Measurements from ENCODE around the gene DDX39A.

The DDX39A gene

GRCh38 chr19:14437578-14438140 is 18.5 kb upstream of the DDX39A start:
- DNase-seq (ENCODE audit: extremely low read depth, insufficient read length), result no peak
- no peak for TF ChIP-seq CTCF (IDR thresholded peaks at IDR 0.05; ENCODE audit: insufficient read depth, low read length, poor library complexity, severe bottlenecking)
- H3K4me3 ChIP-seq (replicated peaks; ENCODE audit: low read depth, low read length), result no peak overlapping the region
- H3K36me3 ChIP-seq (ENCODE audit: control insufficient read depth, insufficient read depth, low read length), result peaks cover 7% of the 10 kb centered on the region; the same call in 1 of the 2 replicates
- H3K27me3 ChIP-seq (replicated peaks; ENCODE audit: control insufficient read depth, insufficient read depth, low read length), result no peaks in the 10 kb centered on the region

- no peak for DNase-seq (ENCODE audit: extremely low read depth, insufficient read length)
- Histone ChIP-seq H3K36me3 (ENCODE audit: control insufficient read depth, insufficient read depth, low read length) (no peaks in the 10 kb centered on the region), H3K4me3 (replicated peaks; ENCODE audit: low read depth, low read length) (no peak overlapping the region), H3K27me3 (replicated peaks; ENCODE audit: control insufficient read depth, insufficient read depth, low read length) (no peaks in the 10 kb centered on the region)
- TF ChIP-seq CTCF (IDR thresholded peaks at IDR 0.05; ENCODE audit: insufficient read depth, low read length, poor library complexity, severe bottlenecking), result no peak
Measured at GRCh38 chr19:14435320-14436050, 16.3 kb upstream of the DDX39A start.

- DNase-seq (ENCODE audit: extremely low read depth, insufficient read length), result no peak
Measured at GRCh38 chr19:14434543-14435319, 15.6 kb upstream of the DDX39A start.

GRCh38 chr19:14433554-14434501 is 14.7 kb upstream of the DDX39A start:
- peak; percentile 13 for TF ChIP-seq CTCF (IDR thresholded peaks at IDR 0.05; ENCODE audit: insufficient read depth, low read length, poor library complexity, severe bottlenecking)
- Histone ChIP-seq H3K36me3 (ENCODE audit: control insufficient read depth, insufficient read depth, low read length) (no peaks in the 10 kb centered on the region), H3K27me3 (replicated peaks; ENCODE audit: control insufficient read depth, insufficient read depth, low read length) (no peaks in the 10 kb centered on the region), H3K4me3 (replicated peaks; ENCODE audit: low read depth, low read length) (peak overlapping the region; percentile 79)
- DNase-seq (ENCODE audit: extremely low read depth, insufficient read length), result peak; percentile 45

More at GRCh38 chr19:14434543-14435319, 15.6 kb upstream of the DDX39A start:
- Histone ChIP-seq H3K27me3 (replicated peaks; ENCODE audit: control insufficient read depth, insufficient read depth, low read length) (no peaks in the 10 kb centered on the region), H3K36me3 (ENCODE audit: control insufficient read depth, insufficient read depth, low read length) (no peaks in the 10 kb centered on the region), H3K4me3 (replicated peaks; ENCODE audit: low read depth, low read length) (peak overlapping the region; percentile 79; the same call in 1 of the 2 replicates)
- TF ChIP-seq CTCF (IDR thresholded peaks at IDR 0.05; ENCODE audit: insufficient read depth, low read length, poor library complexity, severe bottlenecking), result no peak

Measured in GM06990 (cell line).